Esophagus muscularis mucosa (tissue), 3 donors: ENCODE measurements around the gene CORO7.

ENCODE experiments used
- EP300 ChIP-seq: sonication (generic); formaldehyde crosslinking; IDR thresholded peaks from one replicate; pipeline ENCODE4 v1.6.1; 2017; ENCODE audit warnings: antibody characterized with exemption
- POLR2A ChIP-seq: fragments of 450-650 bp; IDR thresholded peaks from one replicate; pipeline ENCODE4 v1.6.1; 2017; ENCODE audit warnings: antibody characterized with exemption, moderate library complexity, mild to moderate bottlenecking, low read depth
- POLR2AphosphoS5 ChIP-seq, 2 donors: sonication (generic); formaldehyde crosslinking; IDR thresholded peaks; one replicate each; pipeline ENCODE4 v1.6.1; 2017; ENCODE audit warnings: antibody characterized with exemption in 2 of 2

GRCh38 chr16:4359914-4360313 lies 56.5 kb downstream of the CORO7 start:
- TF ChIP-seq POLR2A (no peak), POLR2AphosphoS5 (IDR thresholded peaks at IDR 0.05) (no peak), EP300 (no peak)
